Left ventricle myocardium inferior (tissue), 1 donor: ENCODE results near the gene SLC52A1. TPM values are rescaled to one million over a fixed set of nuclear protein-coding genes. Genes with fewer than 3 reads are reported as not detected.
"Not testable (repeated sequence)": the region's sequence is repeated elsewhere in the genome, so short reads cannot be mapped to it uniquely, and the experiment has no call there.

ENCODE experiments used
- DNase-seq: peaks from one replicate; pipeline ENCODE4 v3.0.0-alpha.2; 2020
- H3K27ac ChIP-seq: fragments of 200-600 bp; replicated peaks from 2 replicates; pipeline ENCODE4 v1.8.0; 2021
- H3K27me3 ChIP-seq: fragments of 200-600 bp; 2 replicates; pipeline ENCODE4 v1.8.0; 2021; ENCODE audit warnings: low read depth
- H3K36me3 ChIP-seq: fragments of 200-600 bp; 2 replicates; pipeline ENCODE4 v1.8.0; 2021
- H3K4me1 ChIP-seq: fragments of 200-600 bp; 2 replicates; pipeline ENCODE4 v1.8.0; 2021
- H3K4me3 ChIP-seq: fragments of 200-600 bp; 2 replicates; pipeline ENCODE4 v1.8.0; 2021; ENCODE audit warnings: mild to moderate bottlenecking, moderate library complexity
- H3K9me3 ChIP-seq: fragments of 200-600 bp; replicated peaks from 2 replicates; pipeline ENCODE4 v1.8.0; 2021
- CTCF ChIP-seq: fragments of 200-600 bp; IDR thresholded peaks from 2 replicates; pipeline ENCODE4 v1.8.0; 2021; ENCODE audit warnings: antibody characterized with exemption, mild to moderate bottlenecking, borderline replicate concordance
- intact Hi-C: fragments of 100-400 bp; cut with micrococcal nuclease; formaldehyde crosslinking; loops from one replicate; pipeline ENCODE4 v1.11.0; 2022
- long read RNA-seq: library from polyadenylated mRNA; unstranded; transcript quantifications from one replicate; pipeline ENCODE4 v2.0.0, GENCODE V29; 2021
- total RNA-seq: library from RNA; stranded (reverse); fragmentation: NEBNext Ultra II Directional; extraction: Animal tissue kit (Norgen Biotek cat#: 25700); gene quantifications from one replicate; pipeline ENCODE4 v1.2.1, GENCODE V29; 2021
- donor health status: DM: no; HTN: yes; CAD: no; lungs with severe emphysema.

Gene SLC52A1
- not detected for total RNA-seq
- long read RNA-seq: 0 reads

DNA sequence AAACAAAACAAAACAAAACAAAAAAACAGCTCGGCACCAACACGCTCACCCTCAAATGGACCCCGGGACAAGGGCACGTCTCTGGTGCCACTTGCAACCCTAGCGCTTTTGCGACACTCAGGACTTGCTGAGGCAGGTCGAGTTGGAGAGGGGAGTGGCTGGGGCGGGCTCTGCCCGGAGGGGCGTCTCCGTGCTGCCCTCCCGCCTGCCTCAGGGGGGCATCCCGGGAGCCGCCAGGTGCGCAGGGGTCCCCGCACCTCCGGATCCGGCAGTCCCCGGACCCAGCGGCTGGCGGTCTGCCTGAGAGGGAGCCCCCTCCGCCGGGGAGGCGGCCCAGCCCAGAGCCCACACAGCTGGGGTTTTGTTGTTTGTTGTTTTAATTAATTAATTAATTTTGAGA is at the start of gene SLC52A1:
SLC52A1 (minus strand) TSS at position 112 of the 400 bp plus-strand sequence. CDS start 820 bp downstream, outside the sequence.
- Histone ChIP-seq H3K36me3 (no peaks in the 10 kb centered on the region), H3K9me3 (no peaks in the 10 kb centered on the region), H3K27me3 (peaks cover 27% of the 10 kb centered on the region), H3K4me1 (peaks cover 10% of the 10 kb centered on the region), H3K27ac (no peak within 1 kb of the TSS), H3K4me3 (peak within 1 kb of the TSS; percentile 48)
- no peak for TF ChIP-seq CTCF
- intact Hi-C loops: no loop called here
- DNase-seq: no peak

DNA sequence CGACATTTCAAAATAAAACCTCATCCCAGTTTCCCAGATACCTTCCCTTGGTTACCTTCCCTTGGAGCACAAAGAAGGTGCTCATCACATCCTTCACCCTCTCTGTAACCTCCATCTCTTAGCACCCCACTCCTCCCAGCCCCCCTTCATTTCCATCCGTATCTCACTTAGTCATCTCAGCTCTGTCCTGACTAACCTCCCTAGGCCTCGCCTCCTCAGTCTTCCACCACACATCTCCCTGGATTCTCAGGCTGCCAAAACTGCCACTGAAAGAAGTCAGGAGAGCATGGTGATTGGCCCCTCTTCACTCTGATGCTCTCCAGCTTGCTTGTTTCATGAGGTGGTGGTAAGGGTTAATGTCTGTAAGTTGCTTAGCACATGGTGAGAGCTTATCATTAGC is 45.4 kb upstream of the SLC52A1 start:
- Histone ChIP-seq H3K4me3 (no peak overlapping the region), H3K9me3 (peaks cover 29% of the 10 kb centered on the region), H3K27me3 (no peaks in the 10 kb centered on the region), H3K27ac (no peak overlapping the region), H3K36me3 (peaks cover 29% of the 10 kb centered on the region), H3K4me1 (peaks cover 44% of the 10 kb centered on the region)
- intact Hi-C loops: no loop called here
- DNase-seq: no peak
- no peak for TF ChIP-seq CTCF

DNA sequence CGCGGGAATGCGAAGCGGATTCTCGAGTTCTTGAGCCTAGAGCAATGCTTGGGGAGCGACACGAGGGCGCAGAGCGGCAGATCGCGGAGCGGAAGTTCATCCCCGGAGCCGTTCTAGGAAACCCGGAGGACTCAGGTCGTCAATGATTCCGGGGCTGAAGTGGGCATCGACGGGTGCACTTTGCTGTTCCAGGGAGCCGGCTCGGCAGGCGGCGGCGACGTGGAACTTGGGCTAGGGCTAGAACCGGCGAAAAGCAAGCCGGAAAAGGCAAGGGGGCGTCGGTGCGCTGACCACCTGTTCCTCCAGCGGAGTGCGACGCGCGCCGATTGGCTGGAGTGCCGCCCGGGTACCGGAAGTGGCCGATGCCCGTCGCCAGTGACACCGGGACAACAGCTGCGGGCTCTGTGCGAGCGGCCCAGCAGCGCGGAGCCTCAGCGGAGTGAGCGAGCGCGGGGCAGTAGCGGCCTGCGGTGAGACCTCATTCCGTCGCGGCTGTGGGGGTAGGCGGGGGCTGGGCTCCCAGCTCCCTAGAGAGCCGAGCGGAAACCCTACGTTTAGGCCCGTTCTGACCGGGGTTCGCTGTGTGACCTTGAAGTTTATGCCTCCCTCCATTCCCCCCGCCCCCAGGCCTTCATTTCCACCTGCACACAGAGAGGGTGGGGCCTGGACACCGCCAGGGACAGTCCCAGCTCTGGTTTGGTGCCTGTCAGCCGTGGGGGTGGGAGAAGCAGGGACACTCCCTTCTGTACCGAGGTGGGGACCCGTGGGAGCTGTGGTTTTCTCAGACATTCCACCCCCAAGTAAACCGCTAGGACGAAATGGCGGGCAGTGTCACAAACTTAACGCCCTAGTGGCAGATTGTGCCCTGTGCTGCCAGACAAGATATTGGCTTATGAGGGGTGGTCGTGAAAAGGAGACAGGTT is 43.1 kb upstream of the SLC52A1 start, which contains the start of gene ZFP3:
ZFP3 (plus strand) TSS at position 362 of the 923 bp plus-strand sequence. CDS start 13,038 bp downstream, outside the sequence.
- peak; percentile 17 for TF ChIP-seq CTCF
- intact Hi-C loops: no loop called here

DNA sequence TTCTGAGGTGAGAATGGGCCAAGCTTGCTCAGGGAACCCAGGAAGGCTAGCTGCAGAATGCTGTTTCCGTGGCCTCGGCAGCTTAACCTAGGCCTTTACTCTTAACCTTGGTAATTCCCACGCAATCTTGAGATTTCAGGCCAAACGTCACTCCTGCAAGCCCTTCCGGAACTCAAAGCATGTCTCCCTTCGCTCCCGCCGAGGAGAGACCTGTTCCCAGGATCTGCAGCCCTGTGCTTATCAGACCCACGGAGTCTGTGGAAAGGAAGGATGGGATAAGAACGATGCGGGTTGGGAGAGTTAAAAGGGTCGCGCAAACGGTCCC is 42.5 kb upstream of the SLC52A1 start:
- TF ChIP-seq CTCF: no peak

More for the DNA sequence above, 43.1 kb upstream of the SLC52A1 start, which contains the start of gene ZFP3:
- Histone ChIP-seq H3K27me3 (peaks cover 9% of the 10 kb centered on the region), H3K27ac (peak within 1 kb of the TSS; percentile 94), H3K4me1 (peaks cover 44% of the 10 kb centered on the region), H3K36me3 (peaks cover 9% of the 10 kb centered on the region), H3K9me3 (peaks cover 9% of the 10 kb centered on the region), H3K4me3 (peak within 1 kb of the TSS; percentile 99)
- peak; percentile 87 for DNase-seq

DNA sequence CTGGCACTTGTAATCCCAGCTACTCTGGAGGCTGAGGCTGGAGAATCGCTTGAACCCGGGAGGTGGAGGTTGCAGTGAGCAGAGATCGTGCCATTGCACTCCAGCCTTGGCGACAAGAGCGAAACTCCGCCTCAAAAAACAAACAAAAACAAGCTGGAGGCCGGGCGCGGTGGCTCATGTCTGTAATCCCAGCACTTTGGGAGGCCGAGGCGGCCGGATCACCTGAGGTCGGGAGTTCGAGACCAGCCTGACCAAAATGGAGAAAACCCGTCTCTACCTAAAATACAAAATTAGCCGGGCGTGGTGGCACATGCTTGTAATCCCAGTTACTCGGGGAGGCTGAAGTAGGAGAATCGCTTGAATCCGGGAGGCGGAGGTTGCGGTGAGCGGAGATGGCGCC is 42.0 kb upstream of the SLC52A1 start:
- H3K36me3 ChIP-seq, H3K27me3 ChIP-seq, DNase-seq, intact Hi-C loops, H3K9me3 ChIP-seq: not testable (repeated sequence)
- Histone ChIP-seq H3K4me1 (peaks cover 40% of the 10 kb centered on the region), H3K4me3 (peak overlapping the region; percentile 99), H3K27ac (peak overlapping the region; percentile 94)

More for the DNA sequence above, 42.5 kb upstream of the SLC52A1 start:
- Histone ChIP-seq H3K9me3 (peaks cover 3% of the 10 kb centered on the region), H3K27ac (peak overlapping the region; percentile 94), H3K27me3 (peaks cover 10% of the 10 kb centered on the region), H3K36me3 (peaks cover 4% of the 10 kb centered on the region), H3K4me1 (peaks cover 40% of the 10 kb centered on the region), H3K4me3 (peak overlapping the region; percentile 99)
- no peak for DNase-seq
- intact Hi-C loops: no loop called here

DNA sequence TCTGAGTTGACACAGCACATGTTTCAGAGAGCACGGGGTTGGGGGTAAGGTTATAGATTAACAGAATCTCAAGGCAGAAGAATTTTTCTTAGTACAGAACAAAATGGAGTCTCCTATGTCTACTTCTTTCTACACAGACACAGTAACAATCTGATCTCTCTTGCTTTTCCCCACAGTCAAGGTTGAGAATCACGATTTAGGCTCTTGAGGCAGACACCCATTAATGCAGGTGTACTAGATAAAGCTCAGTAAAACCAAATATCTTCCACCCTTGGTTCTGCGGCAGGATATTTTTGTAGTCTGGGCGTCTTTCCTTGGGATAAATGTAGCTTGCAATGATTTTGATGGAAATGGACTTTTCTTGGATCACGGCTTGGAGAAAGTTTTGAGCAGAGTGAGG is 40.2 kb upstream of the SLC52A1 start:
- intact Hi-C loops, H3K9me3 ChIP-seq, H3K4me3 ChIP-seq, DNase-seq, H3K27ac ChIP-seq, H3K36me3 ChIP-seq: not testable (repeated sequence)
- Histone ChIP-seq H3K4me1 (peaks cover 33% of the 10 kb centered on the region), H3K27me3 (peaks cover 14% of the 10 kb centered on the region)
